Measurements from ENCODE around the gene RERE. TPM values are rescaled to one million over a fixed set of nuclear protein-coding genes. Genes with fewer than 3 reads are reported as not detected.
"Not testable (repeated sequence)": the region's sequence is repeated elsewhere in the genome, so short reads cannot be mapped to it uniquely, and the experiment has no call there.

The RERE gene
- total RNA-seq, 2 donors from 2014 or later = 74.5 to 128 TPM

GRCh38 chr1:8698937-8699447, 118.4 kb downstream of the RERE start:
- DNase-seq (no peak), ATAC-seq (no peak)
- Histone ChIP-seq H3K4me1 (peaks cover 37% of the 10 kb centered on the region), H3K27ac (peak overlapping the region in 3 of 4 donors; percentile 0 to 27 (median 8)), H3K36me3 (replicated peaks in 1 of 2; ENCODE audit: insufficient read depth in 1 of 2, low read depth in 2 of 2) (no peaks in the 10 kb centered on the region), H3K27me3 (no peaks in the 10 kb centered on the region), H3K9me3 (no peaks in the 10 kb centered on the region), H3K4me3 (no peak overlapping the region)
- TF ChIP-seq CTCF (IDR thresholded peaks at IDR 0.05) (no peak), POLR2A (IDR thresholded peaks at IDR 0.05) (no peak)
- intact Hi-C loops (cut with DNase I) = no loop called here
- WGBS, 2 donors = 56 to 68% methylated on average over 3 of the region's 3 CpGs

GRCh38 chr1:8698012-8698630, 119.3 kb downstream of the RERE start:
- Histone ChIP-seq H3K27ac (peak overlapping the region in 3 of 4 donors; percentile 0 to 27 (median 5)), H3K27me3 (no peaks in the 10 kb centered on the region), H3K4me3 (no peak overlapping the region), H3K36me3 (replicated peaks in 1 of 2; ENCODE audit: insufficient read depth in 1 of 2, low read depth in 2 of 2) (no peaks in the 10 kb centered on the region), H3K9me3 (no peaks in the 10 kb centered on the region), H3K4me1 (peaks cover 37% of the 10 kb centered on the region)
- DNase-seq = no peak
- intact Hi-C loops (cut with DNase I) = no loop called here
- ATAC-seq = no peak
- TF ChIP-seq CTCF (IDR thresholded peaks at IDR 0.05) = no peak
- no peak for TF ChIP-seq POLR2A (IDR thresholded peaks at IDR 0.05)
- 38 to 42% methylated on average over 3 of the region's 3 CpGs for WGBS, 2 donors

GRCh38 chr1:8695442-8695841, 122.0 kb downstream of the RERE start:
- H3K36me3 ChIP-seq (replicated peaks in 1 of 2; ENCODE audit: insufficient read depth in 1 of 2, low read depth in 2 of 2); intact Hi-C loops (cut with DNase I); DNase-seq; H3K27me3 ChIP-seq; H3K27ac ChIP-seq; H3K4me3 ChIP-seq; ATAC-seq; H3K9me3 ChIP-seq: not testable (repeated sequence)
- WGBS, 2 donors = 97 to 100% methylated on average over 4 of the region's 4 CpGs
- H3K4me1 ChIP-seq = peaks cover 48% of the 10 kb centered on the region

GRCh38 chr1:8693107-8693506, 124.3 kb downstream of the RERE start:
- WGBS, 2 donors = 18 to 40% methylated on average over 3 of the region's 3 CpGs
- H3K27ac ChIP-seq = no peak overlapping the region
- H3K36me3 ChIP-seq (replicated peaks in 1 of 2; ENCODE audit: insufficient read depth in 1 of 2, low read depth in 2 of 2) = no peaks in the 10 kb centered on the region
- no peak for ATAC-seq
- H3K27me3 ChIP-seq = no peaks in the 10 kb centered on the region
- TF ChIP-seq CTCF (IDR thresholded peaks at IDR 0.05) (no peak), POLR2A (IDR thresholded peaks at IDR 0.05) (no peak)
- H3K4me3 ChIP-seq = no peak overlapping the region
- intact Hi-C loops (cut with DNase I) = no loop called here
- DNase-seq = no peak
- no peaks in the 10 kb centered on the region for H3K9me3 ChIP-seq
- H3K4me1 ChIP-seq = peaks cover 25% of the 10 kb centered on the region

DNA sequence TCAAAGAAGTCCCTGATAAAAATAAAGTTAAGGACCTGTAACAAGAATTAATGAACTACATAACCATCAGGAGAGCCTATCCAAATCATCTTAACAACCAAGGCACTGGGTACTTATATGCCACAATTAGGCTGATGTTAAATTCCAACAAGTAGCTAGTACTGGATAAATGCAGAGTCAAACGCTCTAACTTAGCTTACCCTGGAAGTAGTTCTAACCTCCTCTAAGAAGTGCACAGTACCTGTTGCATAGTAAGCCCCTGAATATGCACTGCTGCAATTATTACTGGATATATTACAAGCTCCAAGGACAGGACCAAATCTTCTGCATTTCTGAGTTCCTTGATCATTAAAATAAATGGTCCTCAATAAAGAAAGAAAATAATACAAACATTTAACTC, 125.8 kb downstream of the RERE start:
- 73 to 82% methylated on average over 1 of the region's 1 CpG for WGBS, 2 donors
- no peak overlapping the region for H3K27ac ChIP-seq
- DNase-seq (no peak), ATAC-seq (no peak)
- no peak overlapping the region for H3K4me3 ChIP-seq
- H3K27me3 ChIP-seq = no peaks in the 10 kb centered on the region
- intact Hi-C loops (cut with DNase I) = no loop called here
- H3K36me3 ChIP-seq (replicated peaks in 1 of 2; ENCODE audit: insufficient read depth in 1 of 2, low read depth in 2 of 2) = no peaks in the 10 kb centered on the region
- peaks cover 30% of the 10 kb centered on the region for H3K4me1 ChIP-seq
- TF ChIP-seq POLR2A (IDR thresholded peaks at IDR 0.05) = no peak
- no peak for TF ChIP-seq CTCF (IDR thresholded peaks at IDR 0.05)
- H3K9me3 ChIP-seq = no peaks in the 10 kb centered on the region

Data from body of pancreas (tissue), 4 donors.